ACHN (cell line): ENCODE measurements around the gene QDPR.
"Not testable (repeated sequence)": the region's sequence is repeated elsewhere in the genome, so short reads cannot be mapped to it uniquely, and the experiment has no call there.

Source experiments
- DNase-seq: peaks from one replicate; pipeline ENCODE4 v3.0.0-alpha.2; 2015
- in situ Hi-C: cut with HindIII; loops from 2 replicates; pipeline ENCODE4 v1.10.0; 2017; ENCODE audit warnings: low sequenced_read_pairs, low pct_ligation_motif_present, low pct_unique_long_range_greater_than_20kb

The QDPR gene

DNA sequence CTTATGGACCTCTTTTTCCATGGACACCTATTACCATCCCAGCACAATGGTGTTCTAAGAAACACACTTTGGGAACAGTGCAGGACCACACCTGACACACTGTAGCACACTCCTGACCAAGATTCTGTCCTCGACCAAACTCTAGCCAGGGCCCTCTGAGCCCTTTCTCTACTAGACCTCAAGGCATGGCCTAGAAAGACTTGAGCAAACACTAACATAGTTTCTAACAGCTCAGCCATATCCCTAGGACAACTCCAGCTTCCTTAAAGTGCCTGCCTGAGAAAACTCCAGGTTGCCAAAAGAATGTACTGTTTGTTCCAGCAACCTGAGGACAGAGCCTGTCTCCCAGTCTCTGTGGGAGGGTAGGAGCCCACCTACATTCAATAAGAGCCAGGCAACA lies 48.3 kb downstream of the QDPR start:
- in situ Hi-C loops, result no loop called here
- no peak for DNase-seq

DNA sequence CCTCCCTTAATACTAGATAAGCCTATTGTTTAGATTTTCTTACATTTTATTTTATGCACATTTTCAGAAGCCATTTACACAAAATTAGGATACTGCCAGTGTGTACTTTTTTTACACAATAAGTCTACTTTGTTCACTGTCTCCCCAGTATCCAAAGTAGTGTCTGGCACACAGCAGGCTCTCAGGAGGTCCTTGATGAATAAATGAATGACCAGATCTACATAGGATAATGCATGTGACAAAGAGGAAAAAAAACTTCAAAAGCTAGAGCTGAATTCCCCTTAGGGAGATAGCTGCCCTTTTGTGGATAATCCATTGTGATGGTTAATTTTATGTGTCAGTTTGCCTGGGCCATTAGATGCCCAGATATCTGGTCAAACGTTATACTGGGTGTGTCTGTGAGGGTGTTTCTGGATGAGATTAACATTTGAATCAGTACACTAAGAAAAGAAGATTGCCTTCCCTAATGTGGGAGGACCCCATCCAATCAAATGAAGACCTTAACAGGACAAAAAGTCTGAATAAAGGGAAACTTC lies 61.6 kb downstream of the QDPR start:
- in situ Hi-C loops, result no loop called here
- DNase-seq, result no peak

DNA sequence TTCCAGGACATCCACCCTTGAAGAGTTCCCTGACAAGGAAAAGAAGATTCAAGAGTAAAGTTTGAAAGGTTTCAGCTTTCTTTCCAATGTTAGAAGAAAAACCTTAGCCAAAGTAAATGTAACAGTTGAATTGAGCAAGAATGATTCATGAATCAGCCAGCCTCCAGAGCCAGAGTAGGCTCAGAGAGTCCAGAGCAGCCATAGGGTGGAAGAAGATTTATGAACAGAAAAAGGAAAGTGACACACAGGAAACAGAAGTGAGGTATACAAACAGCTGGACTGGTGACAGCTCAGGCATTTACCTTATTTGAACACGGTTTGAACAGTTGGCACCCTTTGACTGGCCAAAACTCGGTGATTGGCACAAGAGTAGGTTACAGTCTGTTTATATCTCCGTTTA lies 63.2 kb downstream of the QDPR start:
- DNase-seq, result no peak
- in situ Hi-C loops, result no loop called here

DNA sequence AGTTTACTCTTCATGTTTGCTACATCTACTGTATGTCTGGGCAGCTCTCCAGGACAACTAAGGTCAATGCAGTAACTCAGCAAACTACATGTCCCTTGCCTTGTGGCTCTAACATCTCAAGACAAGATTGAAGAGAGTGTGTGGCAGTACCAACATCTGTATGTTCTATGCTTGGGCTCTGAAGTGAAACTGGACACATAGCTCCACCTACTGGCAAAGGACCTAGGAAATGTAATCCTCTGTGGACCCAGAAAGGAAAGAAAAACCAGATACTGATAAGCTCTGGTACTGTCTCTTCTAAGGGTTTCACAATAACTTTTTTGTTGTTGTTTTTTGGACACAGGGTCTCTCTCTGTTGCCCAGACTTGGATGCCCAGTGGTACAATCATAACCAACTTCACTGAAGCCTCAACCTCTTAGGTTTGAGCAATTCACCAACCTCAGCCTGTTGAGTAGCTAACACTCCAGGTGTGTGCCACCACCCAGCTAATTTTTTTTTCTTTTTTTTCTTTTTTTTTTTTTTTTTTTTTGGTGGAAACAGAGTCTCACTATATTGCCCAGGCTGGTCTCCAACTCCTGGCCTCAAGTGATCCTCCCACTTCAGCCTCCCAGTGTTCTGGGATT lies 64.1 kb downstream of the QDPR start:
- in situ Hi-C loops, result no loop called here
- DNase-seq, result peak; percentile 68

DNA sequence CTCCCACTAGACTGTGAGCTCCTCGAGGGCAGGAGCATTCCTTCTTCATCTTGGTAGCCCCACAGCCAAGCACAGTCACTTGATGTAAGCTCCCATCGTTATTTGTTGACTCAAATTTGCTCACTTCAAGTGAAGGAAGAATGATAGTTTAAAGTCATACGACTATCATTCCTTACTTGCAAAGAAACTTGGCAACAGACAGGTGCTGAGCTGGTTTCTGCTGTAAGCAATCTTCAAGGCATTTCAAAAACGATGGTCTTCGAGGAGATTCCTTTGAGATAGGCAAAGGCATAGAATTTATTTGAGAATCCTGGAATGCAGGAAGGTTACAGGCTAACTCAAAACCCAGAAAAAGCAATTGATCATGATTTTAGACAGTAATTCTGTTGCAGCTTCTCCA lies 64.8 kb downstream of the QDPR start:
- in situ Hi-C loops, result no loop called here
- no peak for DNase-seq

DNA sequence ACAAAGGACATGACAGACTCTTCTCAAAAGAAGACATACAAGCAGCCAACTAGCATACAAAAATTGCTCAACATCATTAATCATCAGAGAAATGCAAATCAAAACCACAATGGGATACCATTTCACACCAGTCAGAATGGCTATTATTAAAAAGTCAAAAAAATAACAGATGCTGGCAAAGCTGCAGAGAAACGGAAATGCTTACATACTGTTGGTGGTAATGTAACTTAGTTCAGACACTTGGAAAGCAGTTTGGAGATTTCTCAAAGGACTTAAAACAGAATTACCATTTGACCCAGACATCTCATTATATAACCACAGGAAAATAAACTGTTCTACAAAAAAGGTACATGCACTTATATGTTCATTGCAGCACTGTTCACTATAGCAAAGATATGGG lies 69.4 kb downstream of the QDPR start:
- DNase-seq, in situ Hi-C loops: not testable (repeated sequence)

DNA sequence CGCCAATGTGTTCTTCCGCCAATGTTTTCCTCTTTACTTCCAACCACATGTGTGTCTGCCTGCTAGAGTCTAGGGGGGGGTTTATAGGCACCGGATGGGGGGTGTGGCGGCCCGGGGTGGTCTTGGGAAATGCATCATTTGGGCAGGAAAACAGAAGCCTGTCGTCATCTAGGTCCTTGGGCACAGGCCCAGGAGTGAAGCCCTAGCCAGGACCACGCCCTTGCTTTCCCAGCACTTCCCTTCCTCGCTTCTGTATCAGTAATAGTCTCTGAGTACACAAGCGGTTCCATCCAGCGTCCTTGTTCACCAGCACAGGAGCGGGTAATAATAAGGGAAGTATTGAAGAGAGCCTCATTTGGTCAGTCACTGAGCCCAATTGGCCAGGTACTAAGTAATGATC lies 74.5 kb downstream of the QDPR start:
- in situ Hi-C loops, result no loop called here
- no peak for DNase-seq

DNA sequence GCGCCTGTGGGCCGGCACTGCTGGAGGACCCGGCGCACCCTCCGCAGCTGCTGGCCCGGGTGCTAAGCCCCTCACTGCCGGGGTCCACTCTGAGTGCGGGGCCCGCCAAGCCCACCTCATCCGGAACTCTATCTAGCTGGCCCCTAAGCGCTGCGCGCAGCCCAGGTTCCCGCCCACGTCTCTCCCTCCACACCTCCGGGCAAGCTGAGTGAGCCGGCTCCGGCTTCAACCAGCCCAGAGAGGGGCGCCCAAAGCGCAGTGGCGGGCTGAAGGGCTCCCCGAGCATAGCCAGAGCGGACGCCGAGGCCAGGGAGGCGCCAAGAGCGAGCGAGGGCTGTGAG lies 75.2 kb downstream of the QDPR start:
- DNase-seq, result no peak
- in situ Hi-C loops, result no loop called here
